Measurements from ENCODE around the gene UCP2. TPM values are rescaled to one million over a fixed set of nuclear protein-coding genes. Genes with fewer than 3 reads are reported as not detected.

UCP2 gene
- polyA plus RNA-seq, 4 donors = 53.4 to 81.2 (median 70.1) TPM

DNA sequence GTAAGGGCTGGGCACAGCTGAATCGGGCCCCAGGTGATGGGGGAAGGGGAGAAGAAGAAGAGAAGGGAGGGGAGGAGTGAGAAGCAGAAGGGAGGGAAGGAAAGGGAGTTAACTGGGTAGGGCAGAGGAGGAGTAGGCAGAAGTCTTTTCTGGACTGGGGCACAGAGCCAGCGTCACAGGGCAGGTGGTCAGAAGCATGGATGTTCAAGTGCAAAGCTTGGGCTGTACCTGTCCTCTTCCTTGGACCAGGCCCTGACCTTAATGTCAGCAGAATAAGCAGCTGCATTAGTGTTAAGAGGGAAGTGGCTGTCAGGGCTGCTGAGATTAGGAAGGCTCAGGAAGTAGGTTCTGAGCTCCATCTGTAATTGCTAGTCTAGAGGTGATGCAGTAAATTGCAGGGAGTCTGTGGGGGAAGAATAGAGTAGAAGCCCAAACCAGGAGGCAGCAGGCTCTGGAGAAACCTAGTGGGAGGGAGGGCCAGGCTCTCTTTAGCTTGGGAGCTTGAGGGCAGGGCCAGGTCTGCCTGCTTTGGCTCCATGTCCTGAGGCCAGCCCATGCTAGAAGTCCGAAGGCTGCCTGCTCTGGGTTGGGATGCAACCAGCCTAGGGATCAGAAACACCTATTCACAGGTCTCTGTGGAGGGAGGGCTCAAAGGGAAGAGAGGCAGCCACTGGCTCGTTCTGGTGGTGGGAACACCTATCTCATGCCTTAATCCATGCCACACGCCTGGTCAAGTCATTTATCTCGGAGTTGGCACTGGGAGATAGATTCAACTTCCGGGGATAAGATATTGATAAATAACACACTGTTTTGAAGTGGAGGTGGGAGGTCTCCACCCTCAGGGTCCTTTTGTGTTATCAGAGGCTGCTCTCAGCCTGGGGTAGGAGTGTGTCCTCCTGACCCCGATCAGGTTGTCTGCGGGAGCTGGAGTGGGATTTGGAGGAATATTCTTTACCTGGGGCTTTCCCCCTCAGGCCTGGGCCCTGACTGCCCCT, 28.0 kb upstream of the UCP2 start:
- DNase-seq (ENCODE audit: low read depth in 4 of 4, low spot score in 2 of 4) = no peak

DNA sequence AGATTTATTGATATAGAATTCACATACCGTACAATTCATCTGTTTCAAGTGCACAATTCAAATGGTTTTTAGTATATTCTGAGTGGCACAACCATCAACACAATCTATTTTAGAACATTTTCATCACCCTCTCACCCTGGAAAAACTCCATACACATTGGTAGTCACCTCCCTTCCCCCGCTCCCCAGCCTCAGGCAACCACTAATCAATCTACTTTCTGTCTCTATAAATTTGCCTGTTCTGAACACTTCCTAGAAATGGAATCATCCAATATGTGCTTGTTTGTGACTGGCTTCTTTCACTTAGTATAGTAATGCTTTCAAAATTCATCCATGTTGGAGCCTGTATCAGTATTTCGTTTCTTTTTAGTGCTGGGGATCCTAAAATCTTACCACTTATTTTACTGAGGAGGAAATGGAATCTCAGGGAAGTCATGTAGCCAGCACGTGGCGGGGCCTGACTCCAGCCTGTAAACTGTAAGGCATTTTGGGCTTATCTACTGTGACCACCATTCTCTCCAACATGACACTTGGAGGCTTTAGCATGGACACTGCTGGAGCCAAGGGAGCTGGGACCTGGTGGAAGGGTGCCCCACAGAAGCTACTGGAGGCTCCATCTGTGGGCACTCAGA, 27.1 kb upstream of the UCP2 start:
- DNase-seq (ENCODE audit: low read depth in 4 of 4, low spot score in 2 of 4) = no peak

DNA sequence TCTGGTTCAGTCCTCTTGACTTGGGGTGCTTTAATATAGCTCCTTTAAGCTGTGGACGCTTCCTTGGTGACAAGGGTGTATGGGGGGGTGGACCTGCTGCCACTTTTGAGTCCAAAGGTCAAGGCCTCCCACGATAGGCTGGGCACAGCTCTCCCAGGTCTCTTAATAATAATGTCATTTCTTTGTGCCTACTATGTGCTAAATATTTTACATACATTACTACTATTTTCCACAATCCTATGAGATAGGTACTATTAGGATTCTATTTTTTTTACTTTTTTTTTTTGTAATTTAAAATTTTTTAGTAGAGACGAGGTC, 26.5 kb upstream of the UCP2 start:
- no peak for DNase-seq (ENCODE audit: low read depth in 4 of 4, low spot score in 2 of 4)

DNA sequence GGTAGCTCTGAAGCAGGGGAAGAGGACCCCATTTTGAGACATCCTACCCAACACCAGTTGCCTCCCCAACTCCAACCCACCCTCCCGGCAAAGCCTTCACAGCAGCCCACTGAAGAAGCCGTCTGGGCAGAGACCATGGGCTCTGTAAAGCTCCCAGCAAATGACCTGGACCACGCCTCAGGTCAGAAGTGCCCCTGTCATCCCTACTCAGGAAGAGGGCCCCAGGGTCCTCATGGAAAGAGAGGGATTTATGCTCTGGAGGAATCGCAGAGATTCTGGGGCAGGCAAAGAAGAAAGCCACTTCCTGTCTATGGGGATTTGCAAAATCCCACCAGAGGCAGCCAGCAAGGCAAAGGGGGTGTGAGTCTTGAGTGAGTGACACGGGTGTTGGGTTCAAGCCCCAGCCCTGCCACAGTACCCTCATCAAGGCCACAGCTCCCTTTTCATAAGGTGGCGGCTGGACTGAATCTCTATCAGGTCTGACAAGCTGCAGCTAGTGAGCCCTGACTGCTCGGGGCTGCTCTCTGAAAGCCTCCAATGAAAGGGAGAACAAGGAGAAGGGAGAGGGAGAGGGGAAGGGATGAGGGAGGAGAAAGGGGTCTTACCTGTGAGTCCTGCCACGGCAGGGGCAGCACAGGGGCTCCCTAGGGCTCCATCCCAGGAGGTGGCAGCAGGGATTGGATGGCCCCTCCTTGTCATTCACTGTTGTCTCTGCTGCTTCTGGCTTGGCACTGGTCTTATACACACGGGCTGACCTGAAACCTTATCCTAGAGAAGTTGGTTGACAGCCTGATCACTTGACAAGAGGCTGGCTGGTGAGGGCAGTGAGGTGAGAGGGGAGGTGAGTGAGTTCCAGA, 26.0 kb upstream of the UCP2 start, which contains the start of gene UCP3:
Gene UCP3 (minus strand): TSS at position 713 of the 857 bp plus-strand sequence. CDS start 2,043 bp downstream, outside the sequence.
- DNase-seq (ENCODE audit: low read depth in 4 of 4, low spot score in 2 of 4) = no peak

DNA sequence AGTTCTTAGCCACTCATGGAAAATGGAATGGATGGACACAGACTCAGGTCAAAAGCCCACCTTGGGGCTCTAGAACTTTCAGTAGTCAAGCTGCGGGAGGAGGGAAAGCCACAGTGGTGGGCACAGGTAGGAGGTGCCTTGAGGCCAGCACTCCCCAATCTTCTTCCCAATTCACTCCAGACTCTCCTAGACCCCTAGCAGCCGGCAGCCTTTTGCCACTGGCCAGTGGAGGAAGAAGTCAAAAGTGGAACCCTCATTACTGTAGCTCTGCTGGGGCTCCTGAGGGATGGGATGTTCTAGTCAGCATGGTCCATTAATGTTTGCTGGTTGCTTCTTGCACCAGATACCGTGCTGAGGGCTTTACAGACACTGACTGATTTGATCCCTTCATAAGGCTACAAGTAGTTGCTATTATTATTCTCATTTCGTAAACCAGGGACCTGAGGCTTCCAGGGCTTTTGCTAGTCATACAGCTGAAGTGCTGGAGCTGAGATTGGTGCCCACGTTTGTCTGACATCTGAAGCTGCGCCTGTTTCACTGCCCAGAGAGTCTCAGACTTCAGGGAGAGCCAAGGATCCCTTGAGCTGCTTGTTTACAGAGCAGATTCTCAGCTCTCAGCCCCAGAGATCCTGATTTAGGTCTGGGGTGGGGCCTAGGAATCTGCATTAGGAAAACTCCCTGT, 25.2 kb upstream of the UCP2 start:
- no peak for DNase-seq (ENCODE audit: low read depth in 4 of 4, low spot score in 2 of 4)

DNA sequence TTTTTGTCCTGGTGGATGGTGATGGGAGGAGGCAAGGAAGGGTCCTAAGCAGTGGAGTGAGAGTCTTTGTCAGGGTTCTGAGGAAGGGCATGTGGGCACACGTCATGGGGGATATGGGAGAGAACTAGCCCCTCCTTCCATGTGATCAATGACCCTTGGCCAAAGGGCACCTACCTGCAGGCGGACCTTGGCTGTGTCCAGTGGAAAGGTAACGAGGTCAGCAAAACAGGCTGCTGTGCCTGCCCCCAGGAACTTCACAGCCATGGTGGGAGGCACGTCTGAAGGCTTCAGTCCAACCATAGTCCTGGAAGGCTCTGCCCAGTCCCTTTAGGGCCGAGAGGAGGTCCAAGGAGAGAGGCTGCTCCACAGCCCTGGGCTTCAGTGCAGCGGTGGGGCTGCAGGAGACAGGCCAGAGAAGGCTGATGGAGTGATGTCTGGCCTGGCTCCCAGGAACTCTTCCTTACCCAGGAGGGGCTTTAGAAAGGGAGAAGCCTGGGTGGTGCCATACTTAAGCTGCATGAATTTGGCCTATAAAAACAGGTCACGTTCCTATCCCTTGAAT, 24.2 kb upstream of the UCP2 start:
- no peak for DNase-seq (ENCODE audit: low read depth in 4 of 4, low spot score in 2 of 4)

DNA sequence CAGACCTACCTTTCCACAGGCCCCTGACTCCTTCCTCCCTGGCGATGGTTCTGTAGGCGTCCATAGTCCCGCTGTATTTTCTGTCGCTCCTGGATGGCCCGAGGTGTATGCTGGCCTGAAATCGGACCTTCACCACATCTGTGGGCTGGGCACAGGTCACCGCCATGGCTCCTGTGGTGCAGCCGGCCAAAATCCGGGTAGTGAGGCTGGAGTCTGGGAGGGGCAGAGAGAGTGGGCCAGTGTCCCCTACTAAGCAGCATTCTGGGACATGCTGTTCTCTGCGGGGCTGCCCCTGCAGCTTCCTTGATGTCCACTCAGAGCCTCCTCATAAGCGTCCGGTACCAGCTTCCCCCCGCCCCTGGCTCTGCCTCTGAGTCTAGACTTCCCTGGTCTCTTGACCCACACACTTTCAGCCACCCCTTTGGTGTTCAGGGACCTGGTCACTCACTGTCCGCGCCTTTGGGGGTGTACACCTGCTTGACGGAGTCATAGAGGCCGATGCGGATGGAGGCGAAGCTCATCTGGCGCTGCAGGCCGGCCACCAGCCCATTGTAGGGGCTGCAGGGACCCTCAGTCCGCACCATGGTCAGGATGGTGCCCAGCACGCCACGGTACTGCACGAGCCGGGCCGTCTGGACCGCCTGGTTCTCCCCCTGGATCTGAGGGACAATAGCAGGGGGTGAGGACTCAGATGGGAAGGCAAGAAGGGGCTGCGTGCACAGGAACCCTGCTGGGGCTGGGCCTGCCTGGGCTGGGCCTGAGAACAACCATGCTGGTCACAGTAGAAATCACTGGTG, 23.3 kb upstream of the UCP2 start:
- DNase-seq (ENCODE audit: low read depth in 4 of 4, low spot score in 2 of 4) = no peak

DNA sequence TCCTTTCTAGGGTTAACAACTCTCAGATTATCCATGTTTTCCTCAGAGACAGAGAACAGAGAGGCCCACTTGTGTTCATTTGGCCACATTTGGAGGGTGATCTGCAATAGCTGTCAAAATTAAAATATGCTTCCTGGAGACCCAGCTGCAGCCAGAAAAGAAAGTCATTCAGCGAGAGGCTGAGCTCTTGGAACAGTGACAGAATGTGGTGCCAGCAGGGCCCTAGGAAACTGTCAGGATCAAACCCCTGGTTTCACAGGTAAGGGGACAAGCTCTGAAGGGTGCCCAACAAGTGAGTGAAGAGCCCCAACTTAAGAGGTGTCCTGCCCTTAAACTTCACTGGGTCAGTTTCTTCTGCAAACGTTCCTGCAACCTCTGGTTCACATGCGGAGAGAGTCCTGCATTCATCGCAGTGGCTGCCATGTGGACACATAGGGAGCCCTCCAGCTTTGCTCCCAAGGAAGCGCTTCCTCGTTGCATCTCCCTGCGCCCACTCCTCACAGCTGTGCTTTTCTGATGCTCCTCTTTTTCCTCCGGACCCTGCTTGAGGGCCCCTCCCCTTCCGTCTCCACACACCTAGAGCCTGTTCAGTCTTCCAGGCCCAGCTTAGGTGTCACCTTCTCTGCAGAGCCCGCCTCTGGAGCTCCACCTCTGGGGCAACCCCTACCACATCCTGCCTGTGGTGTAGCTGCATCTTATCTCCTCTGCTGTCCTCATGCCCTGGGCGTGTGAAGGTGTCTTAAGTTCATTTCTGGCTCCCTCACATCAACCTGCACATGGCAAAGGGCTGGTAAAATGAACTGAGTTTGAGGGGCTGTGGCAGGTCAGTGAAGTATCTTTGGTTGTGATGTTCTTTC, 22.3 kb upstream of the UCP2 start:
- no peak for DNase-seq (ENCODE audit: low read depth in 4 of 4, low spot score in 2 of 4)

DNA sequence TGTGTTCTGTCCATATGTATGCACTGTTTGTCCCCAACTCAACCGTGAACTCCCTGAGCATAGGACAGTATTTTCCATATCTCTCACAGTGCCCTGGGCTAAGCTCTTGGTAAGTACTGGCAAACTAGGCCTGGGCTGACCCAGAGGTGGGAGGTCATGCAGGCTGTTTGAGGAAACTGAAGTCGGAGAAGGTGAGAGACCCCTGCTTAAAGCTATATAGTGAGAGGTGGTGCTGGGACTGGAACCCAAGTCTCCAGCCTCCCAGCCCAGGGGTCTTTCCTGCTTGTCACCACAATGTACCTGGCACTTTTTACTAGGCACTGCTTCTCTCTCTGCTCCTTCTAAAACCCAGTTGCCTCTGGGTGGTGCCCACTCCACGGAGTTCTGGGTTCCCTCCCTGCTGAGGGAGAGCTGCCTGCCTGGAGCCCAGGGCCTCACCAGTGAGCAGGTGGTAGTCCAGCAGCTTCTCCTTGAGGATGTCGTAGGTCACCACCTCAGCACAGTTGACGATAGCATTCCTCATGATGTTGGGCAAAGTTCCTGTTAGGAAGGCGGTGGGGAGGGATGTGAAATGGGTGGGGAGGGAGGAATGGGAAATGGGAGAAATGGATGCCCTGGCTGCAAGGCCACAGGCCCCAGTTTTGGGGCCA, 21.5 kb upstream of the UCP2 start:
- DNase-seq (ENCODE audit: low read depth in 4 of 4, low spot score in 2 of 4) = no peak

DNA sequence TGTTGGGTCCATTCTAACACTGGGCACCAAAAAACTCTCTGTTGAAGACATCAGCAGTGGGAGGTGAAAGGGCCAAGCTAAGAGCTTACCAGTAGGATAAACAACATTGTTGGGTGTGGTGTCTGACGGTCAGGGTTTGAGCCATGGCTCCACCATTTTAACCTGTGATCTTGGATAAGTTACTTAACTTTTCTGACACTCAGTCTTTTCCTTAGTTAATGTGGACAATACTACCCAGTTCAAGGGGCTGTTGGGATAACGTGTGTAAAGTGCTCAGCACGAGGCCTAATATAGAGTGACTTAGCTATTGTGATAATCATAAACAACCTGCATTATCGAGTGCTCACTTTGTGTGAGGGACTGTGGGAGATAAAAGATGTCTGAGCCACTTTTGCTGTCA, 20.2 kb upstream of the UCP2 start:
- no peak for DNase-seq (ENCODE audit: low read depth in 4 of 4, low spot score in 2 of 4)

DNA sequence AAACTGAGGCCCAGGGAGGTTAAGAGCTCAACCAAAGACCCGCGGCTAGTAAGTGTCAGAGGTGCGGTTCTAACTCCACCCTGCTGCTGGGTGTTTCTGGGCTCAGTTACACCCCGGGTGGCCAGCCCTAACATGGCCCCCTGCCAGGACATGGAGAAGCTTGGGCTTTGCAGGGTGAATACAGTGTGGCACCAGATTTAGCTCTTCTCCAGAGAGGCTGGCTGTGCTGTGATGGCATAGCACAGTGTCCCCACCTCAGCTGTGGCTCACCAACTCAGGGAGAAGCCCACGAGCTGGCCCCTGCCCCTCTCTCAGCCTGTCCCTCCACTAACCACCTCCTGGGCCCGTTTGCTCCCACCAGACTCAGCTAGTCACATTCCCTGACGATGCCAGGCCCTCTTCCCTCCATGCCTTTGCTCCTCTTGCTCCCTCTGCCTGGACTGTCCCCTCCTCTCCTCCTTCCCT, 19.2 kb upstream of the UCP2 start:
- DNase-seq (ENCODE audit: low read depth in 4 of 4, low spot score in 2 of 4) = no peak

DNA sequence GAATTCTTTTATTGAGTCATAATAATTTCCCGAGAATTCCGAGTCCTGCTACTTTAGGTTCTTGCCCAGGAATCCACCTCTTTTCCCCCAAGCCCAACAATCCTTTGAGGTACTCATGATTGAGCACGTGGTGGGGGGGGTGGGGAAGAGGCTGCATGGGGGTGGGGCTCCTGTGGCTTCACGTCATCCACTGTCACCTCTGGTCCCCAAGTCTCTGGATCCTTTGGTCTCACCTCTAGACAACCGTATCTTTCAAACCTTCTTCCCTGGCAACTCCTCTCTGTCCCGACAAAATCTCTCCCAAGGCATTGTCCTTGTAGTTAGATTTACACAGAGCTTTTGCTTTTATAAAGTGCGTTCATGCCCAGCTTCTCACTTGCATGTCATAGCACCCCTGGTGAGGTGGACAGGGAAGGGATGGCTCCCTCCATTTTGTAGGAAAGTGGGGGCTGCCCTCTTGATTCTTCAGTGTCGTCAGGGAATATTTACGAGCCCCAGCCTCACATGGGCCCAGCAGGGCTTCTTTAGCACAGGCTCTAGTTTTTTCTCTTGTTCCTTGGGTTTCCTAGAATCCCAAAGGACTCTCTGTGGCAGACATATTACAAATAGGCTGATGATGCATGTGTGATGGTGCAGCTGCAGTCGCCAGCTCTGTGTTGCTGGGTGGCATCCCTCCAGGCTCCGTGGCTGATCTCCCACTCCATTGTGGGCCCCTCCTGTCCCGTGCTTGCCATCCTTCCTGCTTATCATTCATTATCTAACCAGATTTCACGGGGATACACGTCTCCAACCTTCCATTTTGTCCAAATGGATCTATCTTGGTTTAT, 17.9 kb upstream of the UCP2 start:
- DNase-seq (ENCODE audit: low read depth in 4 of 4, low spot score in 2 of 4) = no peak

DNA sequence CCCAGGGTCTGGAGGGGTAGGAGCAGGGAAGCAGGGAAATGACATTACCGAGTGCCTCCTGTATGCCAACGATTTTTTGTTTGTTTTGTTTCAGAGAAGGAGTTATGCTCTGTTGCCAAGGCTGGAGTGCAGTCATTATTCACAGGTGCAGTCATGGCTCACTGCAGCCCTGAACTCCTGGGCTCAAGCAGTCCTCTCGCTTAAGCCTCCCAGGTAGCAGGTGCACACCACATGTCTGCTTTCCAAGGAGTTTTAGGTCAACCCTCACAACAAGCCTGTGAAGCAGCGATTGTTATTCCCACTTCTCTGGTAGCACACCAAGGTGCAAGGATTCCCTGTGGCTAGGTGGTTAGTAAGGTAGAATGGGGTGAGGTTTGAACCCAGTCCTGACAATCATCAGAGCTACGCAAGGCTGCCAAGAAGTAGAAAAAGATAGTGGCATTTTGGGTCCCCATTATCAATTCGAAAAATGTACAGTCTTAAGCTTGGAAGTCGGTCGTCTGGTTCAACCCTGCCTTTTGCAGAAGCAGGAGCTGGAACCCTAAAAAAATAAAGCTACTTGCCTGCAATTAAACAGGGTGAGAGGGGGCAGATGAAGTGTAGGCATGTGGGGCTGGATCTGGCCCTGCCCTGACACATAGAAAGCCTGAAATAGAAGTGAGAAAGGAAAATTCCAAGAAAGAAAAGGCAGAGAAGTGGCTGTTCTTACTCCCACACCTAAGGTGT, 17.1 kb upstream of the UCP2 start:
- no peak for DNase-seq (ENCODE audit: low read depth in 4 of 4, low spot score in 2 of 4)

DNA sequence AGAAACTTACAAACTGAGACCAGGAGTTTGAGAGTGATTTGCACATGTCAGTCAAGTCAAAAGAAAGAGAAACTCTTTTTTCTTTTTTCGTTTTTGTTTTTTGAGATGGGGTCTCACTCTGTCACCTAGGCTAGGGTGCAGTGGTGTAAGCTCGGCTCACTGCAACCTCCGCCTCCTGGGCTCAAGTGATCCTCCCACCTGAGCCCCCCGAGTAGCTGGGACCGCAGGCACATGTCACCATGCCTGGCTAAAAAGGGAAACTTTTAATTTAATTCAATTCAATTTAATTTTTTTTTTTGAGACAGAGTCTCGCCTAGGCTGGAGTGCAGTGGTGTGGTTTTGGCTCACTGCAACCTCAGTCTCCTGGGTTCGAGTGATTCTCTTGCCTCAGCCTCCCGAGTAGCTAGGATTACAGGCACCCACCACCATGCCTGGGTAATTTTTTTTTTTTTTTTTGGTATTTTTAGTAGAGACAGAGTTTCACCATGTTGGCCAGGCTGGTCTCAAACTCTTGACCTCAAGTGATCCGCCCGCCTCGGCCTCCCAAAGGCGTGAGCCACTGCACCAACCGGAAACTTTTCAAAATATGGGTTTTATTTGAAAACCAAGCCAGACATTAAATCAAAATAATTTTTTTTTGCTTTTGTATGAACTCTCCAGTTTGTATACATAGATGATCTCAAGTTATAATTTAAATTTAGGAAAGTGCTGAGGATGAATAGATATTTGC, 16.4 kb upstream of the UCP2 start:
- DNase-seq (ENCODE audit: low read depth in 4 of 4, low spot score in 2 of 4) = no peak

DNA sequence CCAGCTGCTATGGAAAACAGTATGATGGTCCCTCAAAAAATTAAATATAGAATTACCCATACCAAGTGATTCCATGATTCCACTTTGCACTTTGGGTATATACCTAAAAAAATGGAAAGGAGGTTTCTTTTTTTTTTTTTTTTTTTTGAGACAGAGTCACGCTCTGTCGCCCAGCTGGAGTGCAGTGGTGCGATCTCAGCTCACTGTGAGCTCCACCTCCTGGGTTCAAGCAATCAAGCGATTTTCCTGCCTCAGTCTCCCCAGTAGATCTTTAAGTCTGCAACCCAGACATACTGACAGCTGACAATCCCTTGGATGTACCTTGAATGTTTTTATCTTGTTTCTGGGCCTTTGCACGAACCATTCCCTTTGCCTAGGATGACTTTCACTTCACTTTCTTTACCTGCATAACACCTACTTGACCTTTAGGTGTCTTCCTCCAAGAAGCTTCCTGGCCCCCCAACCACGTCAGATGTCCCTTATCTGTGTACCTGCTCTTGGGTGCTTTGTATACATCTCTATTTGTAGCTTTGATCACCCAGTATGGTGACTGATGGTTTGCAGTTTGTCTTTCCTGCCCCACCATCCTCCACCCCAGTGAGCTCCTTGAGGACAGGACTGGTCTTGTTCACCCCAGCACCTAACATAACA, 14.6 kb upstream of the UCP2 start:
- no peak for DNase-seq (ENCODE audit: low read depth in 4 of 4, low spot score in 2 of 4)

Measured in left renal cortex interstitium (tissue), 4 donors.